ENCODE data around the gene ST8SIA5.
"Not testable (repeated sequence)": the region's sequence is repeated elsewhere in the genome, so short reads cannot be mapped to it uniquely, and the experiment has no call there.

ST8SIA5 gene, protein sequence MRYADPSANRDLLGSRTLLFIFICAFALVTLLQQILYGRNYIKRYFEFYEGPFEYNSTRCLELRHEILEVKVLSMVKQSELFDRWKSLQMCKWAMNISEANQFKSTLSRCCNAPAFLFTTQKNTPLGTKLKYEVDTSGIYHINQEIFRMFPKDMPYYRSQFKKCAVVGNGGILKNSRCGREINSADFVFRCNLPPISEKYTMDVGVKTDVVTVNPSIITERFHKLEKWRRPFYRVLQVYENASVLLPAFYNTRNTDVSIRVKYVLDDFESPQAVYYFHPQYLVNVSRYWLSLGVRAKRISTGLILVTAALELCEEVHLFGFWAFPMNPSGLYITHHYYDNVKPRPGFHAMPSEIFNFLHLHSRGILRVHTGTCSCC

DNA sequence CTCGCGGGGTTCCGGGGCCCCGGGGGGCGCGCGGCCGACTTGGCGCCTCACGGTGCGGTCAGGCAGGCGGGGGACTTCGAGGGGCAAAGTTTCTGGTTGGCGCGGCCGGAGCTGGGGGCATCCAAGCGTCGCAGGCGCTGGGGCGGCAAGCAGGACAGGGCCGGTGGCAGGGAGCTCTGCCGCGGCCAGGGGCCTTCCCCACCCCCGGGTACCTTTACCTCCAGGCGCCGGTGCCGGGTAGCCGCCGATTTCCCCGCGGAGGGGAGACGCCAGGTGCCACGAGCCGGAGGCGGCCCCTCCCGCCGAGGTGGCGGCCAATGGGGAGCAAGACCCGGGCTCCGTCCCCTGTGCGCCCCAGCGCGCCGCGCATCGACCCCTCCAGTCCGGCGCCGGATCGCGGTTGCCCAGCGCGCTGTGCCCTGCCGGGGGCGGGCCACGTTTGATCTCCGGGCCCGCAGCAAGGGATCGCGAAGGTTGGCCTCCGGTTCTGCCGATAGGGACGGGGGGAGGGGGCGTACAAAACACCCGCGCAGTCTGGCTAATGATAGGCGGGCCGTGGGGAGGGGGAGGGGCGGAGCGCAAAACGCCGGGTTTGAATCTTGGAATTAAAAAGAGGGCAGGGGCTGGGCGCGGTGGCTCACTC is at the start of gene ST8SIA5:
Gene ST8SIA5 (minus strand): TSS at position 495 of the 643 bp plus-strand sequence. CDS start 545 bp downstream, outside the sequence.
- DNase-seq (ENCODE audit: low read depth, low spot score) = no peak
- no peak within 1 kb of the TSS for H3K27ac ChIP-seq

DNA sequence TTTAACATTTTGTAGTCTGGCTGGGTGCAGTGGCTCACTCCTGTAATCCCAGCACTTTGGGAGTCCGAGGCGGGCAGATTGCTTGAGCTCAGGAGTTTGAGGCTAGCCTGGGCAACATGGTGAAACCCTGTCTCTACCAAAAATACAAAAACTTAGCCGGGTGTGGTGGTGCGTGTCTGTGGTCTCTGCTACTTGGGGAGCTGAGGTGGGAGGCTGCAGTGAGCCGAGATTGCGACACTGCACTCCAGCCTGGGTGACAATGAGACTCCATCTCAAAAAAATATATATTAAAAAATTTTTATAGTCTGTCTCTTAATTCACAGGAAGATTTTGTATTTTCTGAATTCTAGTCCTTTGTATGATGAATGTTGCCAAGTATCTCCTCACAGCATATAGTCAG is 39.1 kb upstream of the ST8SIA5 start:
- DNase-seq (ENCODE audit: low read depth, low spot score); H3K27ac ChIP-seq: not testable (repeated sequence)

DNA sequence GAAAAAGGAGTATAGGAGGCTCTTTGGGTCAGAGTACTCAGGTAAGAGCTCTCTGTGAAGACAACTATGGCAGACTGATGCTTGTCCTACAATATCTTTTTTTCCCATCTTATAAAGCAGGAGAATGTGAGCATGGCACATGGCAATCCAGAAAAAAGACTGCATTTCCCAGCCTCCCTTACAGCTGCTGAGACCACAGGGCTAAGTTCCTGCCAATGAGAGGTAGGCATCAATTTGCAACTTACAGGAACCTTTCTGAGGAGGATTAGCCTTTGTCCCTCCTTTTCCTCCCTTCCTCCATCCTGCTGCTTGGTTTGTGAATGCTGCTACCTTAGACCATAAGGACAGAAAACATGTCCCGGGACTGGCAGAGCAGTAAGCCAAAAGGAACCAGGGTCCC is 37.8 kb upstream of the ST8SIA5 start:
- DNase-seq (ENCODE audit: low read depth, low spot score) = no peak

DNA sequence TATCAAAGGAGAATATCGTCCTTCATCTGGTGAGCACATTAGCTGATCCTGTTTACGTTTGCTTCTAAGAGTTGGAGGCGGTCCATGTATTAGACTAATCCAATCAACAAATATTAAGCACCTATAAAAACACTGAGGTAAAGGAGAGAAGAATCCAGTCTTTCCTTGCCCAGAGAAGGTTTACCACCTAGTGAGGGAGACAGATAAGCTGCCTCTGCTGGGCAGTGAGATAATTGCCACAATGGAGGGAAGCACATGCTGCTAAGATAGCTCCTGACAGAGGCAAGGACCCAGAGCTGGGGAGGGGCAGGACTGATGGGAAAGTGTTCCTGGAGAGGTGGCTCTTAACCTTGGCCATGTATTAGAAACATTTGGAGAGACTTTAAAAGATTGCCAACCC is 36.7 kb upstream of the ST8SIA5 start:
- no peak overlapping the region for H3K27ac ChIP-seq
- no peak for DNase-seq (ENCODE audit: low read depth, low spot score)

More for the DNA sequence above, 37.8 kb upstream of the ST8SIA5 start:
- H3K27ac ChIP-seq = no peak overlapping the region

DNA sequence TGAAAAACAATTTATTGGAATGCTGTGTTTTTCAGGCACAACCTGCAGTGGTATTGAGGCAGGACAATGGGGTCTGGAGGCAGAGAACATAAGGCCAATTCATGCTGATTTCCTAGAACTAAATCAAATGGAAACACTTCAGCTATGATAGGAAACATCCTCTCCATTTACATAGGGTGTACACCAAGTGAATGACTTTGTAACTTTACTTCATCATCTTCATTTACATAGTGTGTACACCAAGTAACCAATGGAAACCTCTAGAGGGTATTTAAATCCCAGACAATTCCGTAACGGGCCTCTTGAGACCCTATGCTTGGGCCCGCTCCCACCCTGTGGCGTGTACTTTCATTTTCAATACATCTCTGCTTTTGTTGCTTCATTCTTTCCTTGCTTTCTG is 32.2 kb upstream of the ST8SIA5 start:
- no peak for DNase-seq (ENCODE audit: low read depth, low spot score)
- no peak overlapping the region for H3K27ac ChIP-seq

DNA sequence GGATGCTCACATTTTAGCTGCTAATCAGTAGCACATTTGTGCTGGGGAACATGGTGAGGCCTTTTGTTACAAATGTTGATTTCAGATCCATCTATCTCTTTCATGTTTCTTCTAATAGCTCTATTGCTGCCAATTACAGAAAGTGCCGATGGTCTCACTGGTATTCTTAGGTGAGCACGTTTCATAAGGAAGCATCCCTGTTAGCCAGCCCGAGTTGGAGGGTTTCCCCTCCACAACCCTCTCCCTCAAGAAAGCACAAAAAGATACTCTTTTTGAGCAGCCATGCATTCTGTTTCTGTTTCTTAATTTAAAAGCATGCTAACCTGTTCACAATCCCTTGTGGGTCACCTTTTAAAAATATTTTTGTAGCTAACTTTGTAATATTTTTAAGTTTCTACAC is 30.8 kb upstream of the ST8SIA5 start:
- no peak for DNase-seq (ENCODE audit: low read depth, low spot score)
- H3K27ac ChIP-seq = no peak overlapping the region

DNA sequence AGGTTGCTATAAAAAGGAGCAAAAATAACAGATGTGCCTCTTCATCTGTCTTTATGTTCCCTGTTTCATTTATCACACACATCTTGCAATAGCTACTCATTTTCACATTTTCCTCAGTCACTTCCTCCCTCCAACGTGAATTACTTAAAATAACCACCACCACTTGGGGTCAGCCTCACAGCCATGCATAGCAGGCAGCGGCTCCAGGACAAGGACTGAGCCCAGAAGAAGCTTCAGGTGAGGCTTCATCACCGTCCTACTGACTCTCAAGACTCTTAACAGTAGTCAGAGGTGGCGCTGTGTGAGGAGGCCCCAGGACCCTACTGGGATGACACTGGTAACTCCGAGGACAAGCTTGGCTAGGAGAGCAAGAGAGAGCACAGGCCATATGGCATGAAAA is 15.5 kb upstream of the ST8SIA5 start:
- H3K27ac ChIP-seq = no peak overlapping the region

DNA sequence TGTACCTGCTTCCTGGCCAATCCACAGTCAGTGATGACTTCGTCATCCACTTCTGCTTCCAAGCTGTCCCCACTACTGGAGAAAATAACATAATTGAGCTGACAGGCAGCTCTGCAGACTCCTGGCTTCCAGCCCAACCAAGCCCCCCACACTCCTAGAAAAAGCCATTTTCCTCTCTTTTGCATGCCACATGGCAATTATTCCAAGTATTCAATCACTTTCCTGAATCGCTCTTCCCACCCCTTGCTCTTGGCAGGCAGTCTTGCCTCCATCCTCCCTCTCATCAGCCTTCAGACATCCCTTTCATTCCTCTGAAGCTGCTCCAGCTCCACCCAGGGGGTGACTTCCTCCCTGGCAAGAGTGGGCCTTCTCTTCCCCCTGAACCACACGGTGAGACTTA is 14.3 kb upstream of the ST8SIA5 start:
- no peak for DNase-seq (ENCODE audit: low read depth, low spot score)
- no peak overlapping the region for H3K27ac ChIP-seq

More for the DNA sequence above, 15.5 kb upstream of the ST8SIA5 start:
- DNase-seq (ENCODE audit: low read depth, low spot score) = no peak

DNA sequence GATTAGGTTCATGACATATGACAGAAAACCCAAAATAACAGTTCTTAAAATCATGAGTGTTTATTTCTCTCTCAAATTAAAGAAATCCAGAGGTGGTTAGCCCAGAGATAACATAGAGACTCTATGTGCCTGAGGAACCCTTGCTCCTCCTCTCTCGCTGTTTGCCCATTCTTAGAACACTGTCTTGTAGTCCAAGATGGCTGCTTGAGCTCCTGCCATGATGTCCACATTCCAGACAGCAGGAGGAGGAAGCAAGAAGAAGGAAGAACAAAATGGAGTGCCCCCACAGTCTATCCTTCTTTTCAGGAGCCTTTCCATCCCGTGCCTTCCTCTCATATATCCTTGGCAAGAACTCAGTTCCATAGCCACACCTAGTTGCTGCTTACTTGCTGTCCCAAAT is 13.9 kb upstream of the ST8SIA5 start:
- no peak overlapping the region for H3K27ac ChIP-seq
- no peak for DNase-seq (ENCODE audit: low read depth, low spot score)

DNA sequence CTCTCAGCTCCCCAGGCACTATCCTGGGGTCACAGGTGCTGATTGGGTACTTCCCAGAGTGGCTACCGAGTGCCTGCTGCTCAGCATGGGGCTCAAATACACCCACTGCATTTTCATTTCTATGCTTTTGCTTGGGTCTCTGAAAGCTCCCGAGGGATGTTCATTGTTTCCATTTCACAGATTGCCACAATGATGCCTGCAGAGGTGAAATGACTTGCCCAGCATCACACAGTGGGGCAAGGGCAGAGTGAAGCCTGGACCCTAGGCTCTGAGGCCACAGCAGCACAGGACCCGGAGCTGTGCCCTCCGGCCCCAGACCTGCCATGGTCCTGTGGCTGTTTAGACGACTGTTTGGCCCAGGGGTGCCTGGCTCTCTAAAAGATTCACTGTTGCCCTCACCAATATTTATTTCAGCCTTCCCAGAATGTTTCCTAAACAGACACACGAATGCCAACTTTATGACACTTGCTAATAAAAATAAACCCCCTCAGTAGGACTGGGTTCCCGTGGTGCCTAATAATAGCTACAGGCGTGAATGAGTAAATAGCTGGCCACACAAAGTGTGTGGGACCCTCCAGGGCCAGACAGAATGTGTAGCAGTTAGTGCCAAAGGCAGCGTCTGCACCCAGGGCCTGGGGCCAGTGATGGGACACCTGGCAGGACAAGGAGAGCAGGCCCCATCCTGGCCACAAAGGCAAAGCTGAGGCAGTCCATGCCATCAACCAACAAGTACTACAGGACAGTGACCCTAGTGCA is 11.5 kb upstream of the ST8SIA5 start:
- no peak overlapping the region for H3K27ac ChIP-seq
- DNase-seq (ENCODE audit: low read depth, low spot score) = no peak

DNA sequence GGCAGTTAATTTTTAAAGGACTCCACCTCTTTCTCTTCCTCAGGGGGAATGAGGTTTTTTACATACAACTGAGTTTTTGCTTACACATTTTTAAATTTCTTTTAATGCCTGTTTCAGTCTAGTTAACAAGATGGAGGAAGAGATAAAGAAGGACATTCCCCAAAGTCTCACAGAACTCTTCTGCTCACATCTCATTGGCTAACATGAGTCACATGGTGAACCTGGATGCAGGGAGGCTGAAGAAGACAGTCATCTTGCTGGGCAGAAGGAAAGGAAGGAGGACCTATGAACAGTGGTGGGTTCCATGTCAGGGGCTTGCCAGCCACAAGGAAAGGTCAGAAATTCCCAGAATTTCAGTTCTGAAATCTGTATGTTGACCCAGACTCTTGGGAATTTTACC is 10.4 kb upstream of the ST8SIA5 start:
- DNase-seq (ENCODE audit: low read depth, low spot score) = no peak
- H3K27ac ChIP-seq = no peak overlapping the region

DNA sequence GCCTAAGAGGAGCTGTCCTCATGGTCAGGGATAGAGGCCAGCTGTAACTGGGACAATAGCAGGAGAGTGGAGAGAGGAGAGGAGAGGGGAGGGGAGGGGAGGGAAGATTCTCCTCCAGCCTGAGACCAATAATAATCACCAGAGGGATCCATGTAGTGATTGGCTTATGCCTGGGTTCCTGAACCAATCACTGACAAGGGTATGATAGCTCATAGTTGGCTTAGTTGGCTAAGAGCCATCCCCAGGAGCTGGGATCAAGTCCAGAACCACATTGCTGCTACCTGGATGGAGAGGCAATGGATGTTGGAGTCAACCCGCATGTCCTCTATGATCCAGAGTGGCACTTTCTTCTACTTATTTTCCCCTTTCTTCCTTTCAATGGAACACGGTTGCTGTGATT is 7.7 kb upstream of the ST8SIA5 start:
- no peak for DNase-seq (ENCODE audit: low read depth, low spot score)

DNA sequence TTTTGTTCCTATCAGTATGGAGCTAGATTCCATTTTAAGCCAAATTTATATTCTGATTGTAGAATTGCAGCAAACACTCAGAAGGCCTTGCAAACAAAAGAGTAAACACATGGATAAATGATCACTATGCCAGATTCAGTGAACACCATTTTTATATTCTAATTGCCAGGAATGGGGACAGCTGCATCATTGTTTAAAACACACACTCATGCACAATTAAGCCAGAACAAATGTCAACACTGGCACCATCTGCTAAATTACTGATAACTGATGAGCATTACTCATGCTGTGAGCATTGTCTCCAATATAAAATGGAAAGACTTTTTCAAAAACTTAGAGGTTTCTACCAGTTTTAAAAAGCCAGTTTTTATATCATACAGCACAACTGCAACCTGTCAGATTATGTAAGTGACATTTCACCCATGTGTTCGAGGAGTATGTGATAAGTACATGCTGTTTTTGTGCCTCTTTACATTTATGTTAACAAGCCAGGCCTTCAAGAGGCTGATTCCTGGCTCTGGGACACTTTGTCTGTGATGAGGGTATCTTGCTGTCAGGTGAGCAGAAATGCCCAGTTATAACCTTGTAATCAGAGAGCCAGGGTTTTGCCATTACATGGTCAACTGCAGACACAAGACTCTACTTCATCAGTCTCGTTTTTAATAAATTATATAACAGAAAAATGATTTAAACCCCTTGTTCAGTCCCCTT is 4.4 kb upstream of the ST8SIA5 start:
- DNase-seq (ENCODE audit: low read depth, low spot score) = no peak
- no peak overlapping the region for H3K27ac ChIP-seq

More for the DNA sequence above, 7.7 kb upstream of the ST8SIA5 start:
- H3K27ac ChIP-seq = no peak overlapping the region

DNA sequence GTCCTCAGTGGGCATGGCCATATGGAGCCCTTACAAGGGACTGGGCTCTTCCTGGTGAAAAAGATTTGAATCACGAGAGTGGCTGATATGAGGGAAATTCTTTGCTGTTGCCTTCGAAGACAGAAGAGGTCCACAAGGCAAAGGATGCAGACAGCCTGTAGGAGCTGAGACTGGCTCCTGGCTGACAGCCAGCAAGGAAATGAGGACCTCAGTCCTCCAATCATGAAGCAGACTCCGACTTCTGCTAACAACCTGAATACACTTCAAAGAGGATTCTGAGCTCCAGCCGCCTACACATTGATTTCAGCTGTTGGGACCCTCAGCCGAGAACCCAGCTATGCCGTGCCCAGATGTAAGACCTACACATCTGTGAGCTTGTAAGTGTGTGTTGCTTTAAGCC is 3.0 kb upstream of the ST8SIA5 start:
- DNase-seq (ENCODE audit: low read depth, low spot score) = no peak

DNA sequence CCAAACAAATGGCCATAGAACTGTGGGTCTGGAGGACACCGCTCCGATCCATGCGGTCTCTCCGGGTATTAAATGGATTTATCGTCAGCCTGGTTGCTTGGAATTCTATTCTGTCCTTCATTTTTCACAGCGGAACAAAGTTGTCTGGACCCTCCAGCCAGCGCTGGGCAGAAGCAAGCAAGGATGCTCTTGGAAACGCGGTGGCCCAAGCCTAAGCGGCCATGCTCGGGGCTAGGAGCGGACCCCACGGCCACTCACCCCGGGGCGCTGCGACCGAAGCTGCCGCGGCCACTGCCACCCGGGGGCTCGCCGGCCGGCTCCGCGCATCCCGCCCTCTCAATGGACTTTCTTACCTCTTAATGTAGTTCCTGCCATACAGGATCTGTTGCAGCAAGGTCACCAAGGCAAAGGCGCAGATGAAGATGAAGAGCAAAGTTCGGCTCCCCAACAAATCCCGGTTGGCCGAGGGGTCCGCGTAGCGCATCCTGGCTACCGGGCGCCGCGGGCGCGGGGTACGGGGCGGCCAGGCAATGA is 761 bp downstream of the ST8SIA5 start:
- no peak overlapping the region for H3K27ac ChIP-seq
- no peak for DNase-seq (ENCODE audit: low read depth, low spot score)

More for the DNA sequence above, 3.0 kb upstream of the ST8SIA5 start:
- no peak overlapping the region for H3K27ac ChIP-seq

DNA sequence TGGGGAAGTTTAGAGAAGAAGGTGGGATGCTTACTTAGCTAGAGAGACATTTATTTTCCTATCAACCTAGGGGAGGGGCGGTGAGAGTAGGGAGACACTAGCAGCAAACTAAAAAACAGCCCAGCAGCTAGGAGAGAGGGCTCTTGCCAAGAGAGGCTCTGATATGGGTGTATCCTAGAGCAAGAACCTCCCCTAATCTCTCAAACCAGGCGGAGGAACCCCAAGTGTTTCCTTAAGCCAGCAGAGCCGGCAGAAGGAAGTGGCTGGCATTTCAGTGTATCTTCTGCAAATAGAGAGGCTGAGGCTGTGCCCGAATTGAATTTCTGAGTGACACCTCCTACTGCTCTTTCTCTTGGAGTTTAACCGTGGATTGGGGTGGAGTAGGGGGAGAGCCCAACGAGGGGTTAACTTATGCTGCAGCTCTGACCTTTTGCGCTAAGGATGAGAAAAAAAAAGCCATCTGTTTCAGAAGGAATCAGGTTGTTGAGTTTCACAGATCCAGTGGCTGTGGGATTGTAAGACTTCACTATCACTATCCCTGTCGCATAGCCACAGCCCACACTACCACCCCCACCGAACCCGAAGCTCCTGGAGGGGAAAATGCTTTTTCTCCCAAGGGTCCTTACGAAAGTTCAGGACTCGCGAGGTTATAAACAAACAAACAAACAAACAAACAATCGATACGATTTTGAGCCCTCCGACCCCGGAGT is 1.4 kb downstream of the ST8SIA5 start:
- DNase-seq (ENCODE audit: low read depth, low spot score) = no peak
- no peak overlapping the region for H3K27ac ChIP-seq

DNA sequence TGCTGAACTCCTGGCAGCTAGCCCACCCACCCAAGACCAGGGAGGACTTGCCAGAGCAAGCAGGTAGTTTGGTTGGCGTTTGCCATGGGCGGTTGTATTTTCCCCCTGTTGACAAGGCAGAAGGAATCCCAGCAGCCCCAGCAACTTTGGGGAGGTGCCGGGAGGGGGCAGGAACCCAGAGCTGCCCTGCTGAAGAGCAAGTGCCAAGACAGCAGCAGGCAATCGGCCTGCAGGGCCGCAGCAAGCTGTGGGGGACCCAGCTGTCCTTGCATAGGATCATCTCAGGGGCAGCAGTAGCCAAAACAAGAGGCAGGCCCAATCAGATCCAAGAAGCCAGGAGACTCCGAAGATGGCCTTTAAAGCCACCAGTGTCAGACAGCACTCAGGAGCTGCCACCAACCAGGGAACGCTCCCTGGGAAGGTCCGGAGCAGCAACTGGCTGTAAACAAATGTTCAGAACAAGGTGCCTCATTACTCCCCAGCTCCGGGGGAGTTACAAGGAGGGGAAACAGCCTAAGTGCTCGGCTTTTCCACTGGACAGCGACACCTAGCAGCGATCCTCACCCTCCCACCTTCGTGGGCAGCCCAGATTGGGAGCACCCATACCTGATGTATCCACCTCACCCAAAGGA is 2.1 kb downstream of the ST8SIA5 start:
- no peak for DNase-seq (ENCODE audit: low read depth, low spot score)
- no peak overlapping the region for H3K27ac ChIP-seq

DNA sequence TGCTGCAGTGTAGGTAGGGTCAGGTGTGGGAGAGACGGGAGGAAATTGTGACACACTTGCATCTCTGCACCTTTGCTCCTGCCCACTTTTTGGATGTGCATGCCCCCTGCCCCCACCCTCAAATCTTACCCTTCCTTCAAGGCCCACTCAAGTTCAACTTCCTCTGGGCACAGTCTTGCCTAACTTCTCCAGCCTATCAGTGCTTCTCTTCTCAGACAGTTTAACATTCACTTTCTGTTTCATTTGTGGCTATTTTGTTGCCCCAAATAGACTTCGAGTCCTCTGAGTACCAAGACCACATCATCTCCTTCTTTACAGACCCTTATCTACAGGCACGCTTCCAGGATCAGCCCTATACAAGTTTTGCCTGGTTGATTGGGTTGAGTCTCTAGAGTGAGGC is 2.7 kb downstream of the ST8SIA5 start:
- DNase-seq (ENCODE audit: low read depth, low spot score) = no peak
- no peak overlapping the region for H3K27ac ChIP-seq

DNA sequence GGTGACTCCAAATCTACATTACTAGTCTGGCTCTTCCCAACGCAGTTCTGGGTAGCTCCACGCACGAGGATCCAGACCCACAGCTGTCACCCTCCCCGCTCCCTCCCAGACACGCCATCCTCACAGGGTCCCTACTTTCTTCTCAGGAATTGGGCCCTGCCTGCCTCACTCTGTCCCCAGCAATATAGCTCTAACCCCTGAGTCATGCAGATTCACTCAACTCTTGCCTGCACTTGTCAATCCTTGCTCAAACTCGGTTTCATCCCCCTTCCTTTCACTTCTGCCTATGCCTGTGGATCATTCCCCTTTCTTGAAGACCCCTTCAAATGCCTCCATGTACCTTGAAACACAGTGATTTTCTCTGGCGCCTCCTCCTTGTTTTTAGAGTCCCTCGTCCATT is 5.0 kb downstream of the ST8SIA5 start:
- no peak overlapping the region for H3K27ac ChIP-seq

More for the DNA sequence above, 5.0 kb downstream of the ST8SIA5 start:
- no peak for DNase-seq (ENCODE audit: low read depth, low spot score)

Measured in epithelial cell of prostate (primary cell).